Tibial artery (tissue), 4 donors: Measurements from ENCODE around the gene PKHD1.
"Not testable (repeated sequence)": the region's sequence is repeated elsewhere in the genome, so short reads cannot be mapped to it uniquely, and the experiment has no call there.

Source experiments
- DNase-seq, 2 donors: peaks; one replicate each; pipeline ENCODE4 v3.0.0-alpha.2; 2019
- H3K27ac ChIP-seq, 2 donors: fragments of 200-600 bp; sonication (generic) in 1 of 2; 1 replicate in 1 of 2; 2 replicates in 1 of 2; pipeline ENCODE4 v1.5.1; 2018 to 2019; ENCODE audit warnings: mild to moderate bottlenecking in 1 of 2
- H3K27me3 ChIP-seq, 2 donors: fragments of 200-600 bp; sonication (generic) in 1 of 2; one replicate each; pipeline versions ENCODE4 v1.5.1 to v1.6.0; 2016 to 2019
- H3K36me3 ChIP-seq, 3 donors: fragments of 200-600 bp; sonication (generic) in 2 of 3; one replicate each; pipeline ENCODE4 v1.5.1; 2016 to 2019; ENCODE audit warnings: mild to moderate bottlenecking in 2 of 3
- H3K4me1 ChIP-seq, 4 donors: fragments of 200-600 bp; sonication (generic) in 2 of 4; 1 replicate in 3 of 4; 2 replicates in 1 of 4; pipeline ENCODE4 v1.5.1; 2016 to 2019
- H3K4me3 ChIP-seq, 2 donors: fragments of 200-600 bp; sonication (generic) in 1 of 2; 1 replicate in 1 of 2; 2 replicates in 1 of 2; pipeline ENCODE4 v1.5.1; 2018 to 2019; ENCODE audit warnings: mild to moderate bottlenecking in 2 of 2
- H3K9me3 ChIP-seq, 3 donors: fragments of 200-600 bp; sonication (generic) in 1 of 3; one replicate each; pipeline ENCODE4 v1.5.1; 2016 to 2019
- intact Hi-C: fragments of 100-400 bp; cut with DNase I; formaldehyde crosslinking; loops from one replicate; pipeline ENCODE4 v1.15.0; 2023; ENCODE audit warnings: low total_unique reads
- TF ChIP-seq, protein P1 (sequence below), 2 experiments: fragments of 200-600 bp in 1 of 2; fragments of 450-650 bp in 1 of 2; IDR thresholded peaks; one replicate each; pipeline ENCODE4 v1.5.1; 2017 to 2019; ENCODE audit warnings: antibody characterized with exemption in 2 of 2, mild to moderate bottlenecking in 1 of 2, moderate library complexity in 1 of 2

Gene PKHD1

DNA sequence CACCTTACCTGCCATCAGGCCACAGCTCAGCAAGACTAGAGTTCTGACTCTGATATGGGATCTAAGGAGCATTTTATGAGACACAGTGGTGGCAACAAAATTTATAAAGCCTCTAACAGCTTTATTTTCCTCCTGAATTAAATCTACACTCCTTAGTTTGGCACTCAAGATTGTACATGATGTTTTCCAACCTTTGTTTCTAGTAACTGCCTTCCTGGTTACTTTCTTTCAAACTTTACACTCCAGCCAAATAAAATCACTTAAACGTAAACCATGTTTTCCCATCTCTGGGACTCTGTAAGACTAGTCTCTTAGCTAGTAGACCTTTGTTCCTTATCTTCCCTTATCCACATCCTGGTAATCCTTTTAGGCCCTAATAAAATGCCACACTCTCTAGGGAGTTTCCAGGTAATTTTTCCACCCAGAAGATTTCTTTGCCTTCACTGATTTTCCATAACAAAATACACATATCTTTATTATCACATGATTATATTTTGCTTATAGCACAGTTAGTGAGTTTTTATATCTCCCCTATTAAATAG is 92.1 kb downstream of the PKHD1 start:
- no peak for DNase-seq
- H3K9me3 ChIP-seq: no peaks in the 10 kb centered on the region
- H3K36me3 ChIP-seq: no peaks in the 10 kb centered on the region
- H3K4me3 ChIP-seq: no peak overlapping the region
- no peak overlapping the region for H3K27ac ChIP-seq
- intact Hi-C loops: no loop called here
- no peaks in the 10 kb centered on the region for H3K4me1 ChIP-seq
- peaks cover 0 to 4% of the 10 kb centered on the region in 2 donors for H3K27me3 ChIP-seq
- TF ChIP-seq, protein P1, sequence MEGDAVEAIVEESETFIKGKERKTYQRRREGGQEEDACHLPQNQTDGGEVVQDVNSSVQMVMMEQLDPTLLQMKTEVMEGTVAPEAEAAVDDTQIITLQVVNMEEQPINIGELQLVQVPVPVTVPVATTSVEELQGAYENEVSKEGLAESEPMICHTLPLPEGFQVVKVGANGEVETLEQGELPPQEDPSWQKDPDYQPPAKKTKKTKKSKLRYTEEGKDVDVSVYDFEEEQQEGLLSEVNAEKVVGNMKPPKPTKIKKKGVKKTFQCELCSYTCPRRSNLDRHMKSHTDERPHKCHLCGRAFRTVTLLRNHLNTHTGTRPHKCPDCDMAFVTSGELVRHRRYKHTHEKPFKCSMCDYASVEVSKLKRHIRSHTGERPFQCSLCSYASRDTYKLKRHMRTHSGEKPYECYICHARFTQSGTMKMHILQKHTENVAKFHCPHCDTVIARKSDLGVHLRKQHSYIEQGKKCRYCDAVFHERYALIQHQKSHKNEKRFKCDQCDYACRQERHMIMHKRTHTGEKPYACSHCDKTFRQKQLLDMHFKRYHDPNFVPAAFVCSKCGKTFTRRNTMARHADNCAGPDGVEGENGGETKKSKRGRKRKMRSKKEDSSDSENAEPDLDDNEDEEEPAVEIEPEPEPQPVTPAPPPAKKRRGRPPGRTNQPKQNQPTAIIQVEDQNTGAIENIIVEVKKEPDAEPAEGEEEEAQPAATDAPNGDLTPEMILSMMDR (IDR thresholded peaks at IDR 0.05): no peak

DNA sequence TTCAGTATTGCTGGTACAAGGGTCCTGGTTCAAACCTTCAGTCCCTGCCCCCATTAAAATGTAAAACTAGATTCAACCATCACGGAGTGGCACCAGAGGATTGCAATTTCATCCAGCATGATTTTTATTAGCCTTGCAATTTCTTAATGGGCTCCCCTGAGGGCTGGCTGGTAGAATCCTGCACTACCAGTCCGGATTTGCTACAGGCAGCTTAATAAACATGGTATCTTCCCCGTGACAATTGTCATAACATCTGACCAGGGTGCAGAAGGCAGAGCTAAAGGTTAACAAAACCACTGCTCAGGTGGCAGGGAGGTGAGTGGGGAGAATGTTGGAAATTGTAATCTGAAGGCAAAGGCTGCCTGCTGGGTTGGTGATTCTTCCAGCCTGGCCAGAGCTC is 94.5 kb downstream of the PKHD1 start:
- Histone ChIP-seq H3K36me3 (no peaks in the 10 kb centered on the region), H3K27me3 (peaks cover 0 to 4% of the 10 kb centered on the region in 2 donors), H3K4me3 (no peak overlapping the region), H3K4me1 (no peaks in the 10 kb centered on the region), H3K27ac (no peak overlapping the region), H3K9me3 (no peaks in the 10 kb centered on the region)
- intact Hi-C loops: no loop called here
- TF ChIP-seq, protein P1 (IDR thresholded peaks at IDR 0.05): no peak
- DNase-seq: no peak

DNA sequence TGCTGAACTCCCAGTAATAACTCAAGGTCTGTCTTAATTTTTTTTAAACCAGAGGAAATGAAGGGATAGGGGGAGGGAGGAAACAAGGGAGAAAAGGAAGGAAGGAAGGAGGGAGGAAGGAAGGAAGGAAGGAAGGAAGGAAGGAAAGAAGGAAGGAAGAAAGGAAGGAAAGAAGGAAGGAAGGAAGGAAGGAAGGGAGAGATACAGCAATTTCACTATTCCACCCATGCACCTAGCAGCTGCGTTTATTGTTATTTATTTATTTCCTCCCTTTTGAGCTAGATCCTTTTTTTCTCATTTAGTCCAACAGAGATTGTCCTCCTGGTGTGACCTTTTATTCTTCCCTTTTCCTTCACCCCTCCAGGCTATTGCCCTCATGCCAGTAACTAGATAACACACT is 97.6 kb downstream of the PKHD1 start:
- Histone ChIP-seq H3K9me3 (no peaks in the 10 kb centered on the region), H3K27me3 (peaks cover 0 to 3% of the 10 kb centered on the region in 2 donors), H3K4me1 (no peaks in the 10 kb centered on the region), H3K27ac (no peak overlapping the region), H3K36me3 (no peaks in the 10 kb centered on the region), H3K4me3 (no peak overlapping the region)
- intact Hi-C loops: no loop called here
- TF ChIP-seq, protein P1 (IDR thresholded peaks at IDR 0.05): no peak
- DNase-seq: no peak

DNA sequence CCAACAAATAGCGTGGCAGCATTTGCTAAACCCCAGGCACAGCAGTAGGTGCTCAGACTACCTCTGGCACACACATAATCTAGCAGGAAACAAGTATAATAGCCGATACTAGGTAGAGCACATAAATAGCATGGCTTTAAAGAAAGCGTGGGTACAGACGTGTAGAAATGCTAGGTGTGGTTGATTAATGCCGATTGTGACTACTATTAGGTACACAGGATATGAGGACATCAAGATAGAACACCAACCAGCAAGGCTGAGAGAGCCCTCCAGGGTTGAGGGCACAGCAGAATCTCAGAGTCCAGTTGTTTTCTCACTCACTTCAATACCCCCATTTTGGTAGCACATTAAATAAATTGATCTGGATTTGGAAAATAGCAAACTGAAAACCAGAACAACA is 100.5 kb downstream of the PKHD1 start:
- TF ChIP-seq, protein P1 (IDR thresholded peaks at IDR 0.05): no peak
- no peaks in the 10 kb centered on the region for H3K36me3 ChIP-seq
- DNase-seq: no peak
- intact Hi-C loops: no loop called here
- no peaks in the 10 kb centered on the region for H3K9me3 ChIP-seq
- no peak overlapping the region for H3K4me3 ChIP-seq
- no peak overlapping the region for H3K27ac ChIP-seq
- no peaks in the 10 kb centered on the region for H3K27me3 ChIP-seq
- H3K4me1 ChIP-seq: no peaks in the 10 kb centered on the region

DNA sequence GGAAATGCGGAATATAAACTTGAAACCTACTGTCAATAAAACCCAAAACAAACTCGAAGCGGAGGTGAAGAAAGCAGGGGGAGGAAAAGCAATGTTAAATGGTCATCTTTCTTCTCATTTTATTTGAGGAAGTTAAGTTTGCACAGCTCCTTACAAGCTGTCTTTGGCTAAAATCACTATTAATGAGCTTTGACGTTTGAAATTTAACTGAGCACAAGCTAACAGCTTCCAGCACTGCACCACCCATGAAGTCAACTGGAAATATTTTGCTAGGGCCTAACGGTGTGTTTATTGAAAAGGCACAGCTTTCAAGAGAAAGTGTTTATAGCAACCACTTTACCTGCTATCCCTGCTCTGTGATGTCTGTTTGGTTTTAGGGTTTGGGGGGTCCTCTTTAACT is 103.8 kb downstream of the PKHD1 start:
- H3K27ac ChIP-seq: no peak overlapping the region
- DNase-seq: no peak
- intact Hi-C loops: no loop called here

DNA sequence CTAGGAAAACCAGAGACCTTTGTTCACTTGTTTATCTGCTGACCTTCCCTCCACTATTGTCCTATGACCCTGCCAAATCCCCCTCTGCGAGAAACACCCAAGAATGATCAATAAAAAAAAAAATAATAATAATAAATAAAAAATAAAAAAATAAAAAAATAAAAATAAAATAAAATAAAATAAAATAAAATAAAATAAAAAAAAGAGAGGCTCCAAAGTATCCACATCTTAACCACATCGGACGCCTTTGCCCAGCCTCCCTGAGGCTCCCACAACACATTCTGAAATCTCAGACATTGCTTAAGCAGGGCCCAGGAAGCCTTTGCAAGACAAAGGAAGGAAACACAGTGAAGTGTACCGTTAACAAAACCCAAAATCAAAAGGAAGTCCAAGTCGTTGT is 104.7 kb downstream of the PKHD1 start:
- intact Hi-C loops, H3K27me3 ChIP-seq, H3K4me3 ChIP-seq, DNase-seq, H3K27ac ChIP-seq, H3K4me1 ChIP-seq, H3K9me3 ChIP-seq, H3K36me3 ChIP-seq: not testable (repeated sequence)

More for the DNA sequence above, 103.8 kb downstream of the PKHD1 start:
- no peak overlapping the region for H3K4me3 ChIP-seq
- no peaks in the 10 kb centered on the region for H3K9me3 ChIP-seq
- TF ChIP-seq, protein P1 (IDR thresholded peaks at IDR 0.05): no peak
- H3K36me3 ChIP-seq: no peaks in the 10 kb centered on the region
- H3K4me1 ChIP-seq: no peaks in the 10 kb centered on the region
- no peaks in the 10 kb centered on the region for H3K27me3 ChIP-seq
